RWPE2 (cell line): Measurements from ENCODE around the gene ATP23.
A peak's percentile ranks its signal among the peaks of the same experiment; 100 is the strongest.

Experiments
- ATAC-seq: fragments of 200-7000 bp; cut with Tn5 transposase; 3 replicates; pipeline ENCODE4 v1.9.1; 2021; ENCODE audit warnings: low read depth
- DNase-seq: peaks from one replicate; pipeline ENCODE4 v3.0.0-alpha.2; 2020; ENCODE audit warnings: low spot score
- H3K27ac ChIP-seq: fragments of 450-650 bp; 2 replicates; pipeline ENCODE4 v1.5.1; 2017; ENCODE audit warnings: mild to moderate bottlenecking; ENCODE audit not compliant: poor library complexity, severe bottlenecking
- H3K27me3 ChIP-seq: fragments of 250-450 bp; sonication (Bioruptor Pico); 2 replicates; pipeline ENCODE4 v1.5.1; 2021; ENCODE audit warnings: mild to moderate bottlenecking, moderate library complexity; ENCODE audit not compliant: insufficient read depth, poor library complexity, severe bottlenecking
- H3K36me3 ChIP-seq: fragments of 250-450 bp; sonication (Bioruptor Pico); 2 replicates; pipeline ENCODE4 v1.5.1; 2020; ENCODE audit warnings: low read depth, mild to moderate bottlenecking, moderate library complexity
- H3K4me1 ChIP-seq: fragments of 250-450 bp; sonication (Bioruptor Pico); 2 replicates; pipeline ENCODE4 v1.5.1; 2021; ENCODE audit warnings: mild to moderate bottlenecking, moderate library complexity; ENCODE audit not compliant: insufficient read depth, poor library complexity, severe bottlenecking
- H3K4me3 ChIP-seq: fragments of 250-450 bp; sonication (Bioruptor Pico); 2 replicates; pipeline ENCODE4 v1.5.1; 2021; ENCODE audit warnings: mild to moderate bottlenecking, moderate library complexity; ENCODE audit not compliant: severe bottlenecking
- H3K9me3 ChIP-seq: fragments of 250-450 bp; sonication (Bioruptor Pico); 2 replicates; pipeline ENCODE4 v1.5.1; 2021; ENCODE audit warnings: mild to moderate bottlenecking, moderate library complexity; ENCODE audit not compliant: severe bottlenecking
- CTCF ChIP-seq: fragments of 450-650 bp; IDR thresholded peaks from one replicate; pipeline ENCODE4 v1.5.1; 2017; ENCODE audit warnings: mild to moderate bottlenecking, moderate library complexity; ENCODE audit not compliant: poor library complexity, severe bottlenecking

The ATP23 gene

GRCh38 chr12:57985685-57986084, 44.3 kb downstream of the ATP23 start:
- Histone ChIP-seq H3K4me3 (no peak overlapping the region), H3K4me1 (no peaks in the 10 kb centered on the region), H3K27me3 (no peaks in the 10 kb centered on the region), H3K27ac (no peak overlapping the region), H3K36me3 (no peaks in the 10 kb centered on the region), H3K9me3 (no peaks in the 10 kb centered on the region)
- DNase-seq (no peak), ATAC-seq (no peak)
- no peak for TF ChIP-seq CTCF

GRCh38 chr12:57989838-57990237, 48.5 kb downstream of the ATP23 start:
- no peaks in the 10 kb centered on the region for H3K27me3 ChIP-seq
- no peak for DNase-seq
- no peak overlapping the region for H3K27ac ChIP-seq
- no peaks in the 10 kb centered on the region for H3K36me3 ChIP-seq
- H3K4me1 ChIP-seq, result peaks cover 12% of the 10 kb centered on the region
- no peak overlapping the region for H3K4me3 ChIP-seq
- no peak for TF ChIP-seq CTCF
- ATAC-seq, result no peak
- no peaks in the 10 kb centered on the region for H3K9me3 ChIP-seq

- Histone ChIP-seq H3K4me1 (peaks cover 12% of the 10 kb centered on the region), H3K27me3 (no peaks in the 10 kb centered on the region), H3K4me3 (no peak overlapping the region), H3K27ac (no peak overlapping the region), H3K9me3 (no peaks in the 10 kb centered on the region), H3K36me3 (no peaks in the 10 kb centered on the region)
- ATAC-seq, result no peak
- TF ChIP-seq CTCF, result no peak
- no peak for DNase-seq
These were observed 49.0 kb downstream of the ATP23 start for GRCh38 chr12:57990241-57990883.

GRCh38 chr12:57992001-57992400, 50.6 kb downstream of the ATP23 start:
- Histone ChIP-seq H3K36me3 (no peaks in the 10 kb centered on the region), H3K27ac (no peak overlapping the region), H3K4me3 (no peak overlapping the region), H3K4me1 (peaks cover 12% of the 10 kb centered on the region), H3K27me3 (no peaks in the 10 kb centered on the region), H3K9me3 (peaks cover 4% of the 10 kb centered on the region)
- no peak for DNase-seq
- TF ChIP-seq CTCF, result no peak
- ATAC-seq, result no peak

- DNase-seq (no peak), ATAC-seq (no peak)
- no peak overlapping the region for H3K4me3 ChIP-seq
- H3K4me1 ChIP-seq, result peaks cover 12% of the 10 kb centered on the region
- H3K27me3 ChIP-seq, result no peaks in the 10 kb centered on the region
- H3K36me3 ChIP-seq, result no peaks in the 10 kb centered on the region
- peaks cover 4% of the 10 kb centered on the region for H3K9me3 ChIP-seq
- TF ChIP-seq CTCF, result peak; percentile 16
- no peak overlapping the region for H3K27ac ChIP-seq
These were observed 51.7 kb downstream of the ATP23 start for GRCh38 chr12:57993030-57993429.
